Measurements from ENCODE around the gene SLC17A9.

DNA sequence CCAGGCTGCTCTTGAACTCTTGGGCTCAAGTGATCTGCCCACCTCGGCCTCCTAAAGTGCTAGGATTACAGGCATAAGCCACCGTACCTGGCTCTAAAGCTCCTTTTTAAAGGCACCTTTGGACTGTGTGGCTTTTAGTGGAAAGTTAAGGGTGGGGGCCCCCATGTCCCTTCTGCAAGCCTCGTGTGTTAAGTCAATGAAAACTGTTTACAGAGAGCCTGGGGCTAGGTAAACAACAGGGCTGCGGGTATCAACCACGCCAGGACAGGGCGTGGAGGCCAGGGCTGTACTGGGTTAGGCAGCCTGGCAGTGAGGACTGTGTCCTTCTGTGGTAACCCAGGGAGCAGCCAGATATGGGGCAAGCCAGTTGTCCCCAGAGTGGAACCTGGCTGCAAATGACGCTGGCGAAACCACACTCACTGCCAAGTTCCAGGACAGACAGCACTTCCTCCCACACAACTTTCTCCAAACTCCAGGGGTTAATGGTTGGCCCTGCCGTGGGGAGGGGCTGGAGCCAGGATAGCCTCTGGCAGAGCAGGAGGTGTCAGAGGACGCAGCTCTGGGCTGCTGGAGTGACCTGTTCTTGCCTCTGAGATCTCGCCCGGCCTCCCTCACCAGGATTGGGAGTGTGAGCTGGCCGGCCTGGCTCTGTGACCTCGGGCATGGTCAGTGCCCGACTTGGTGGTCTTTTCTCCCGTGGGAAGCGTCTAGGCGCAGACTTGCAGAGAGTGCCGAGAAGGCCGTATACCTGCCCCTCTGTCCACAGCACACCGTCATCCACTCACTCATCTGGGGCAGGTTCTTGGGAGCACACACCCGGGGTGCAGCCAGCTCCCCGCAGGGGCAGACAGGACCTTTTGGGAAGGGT is 3.2 kb downstream of the SLC17A9 start:
- TF ChIP-seq, protein P1, sequence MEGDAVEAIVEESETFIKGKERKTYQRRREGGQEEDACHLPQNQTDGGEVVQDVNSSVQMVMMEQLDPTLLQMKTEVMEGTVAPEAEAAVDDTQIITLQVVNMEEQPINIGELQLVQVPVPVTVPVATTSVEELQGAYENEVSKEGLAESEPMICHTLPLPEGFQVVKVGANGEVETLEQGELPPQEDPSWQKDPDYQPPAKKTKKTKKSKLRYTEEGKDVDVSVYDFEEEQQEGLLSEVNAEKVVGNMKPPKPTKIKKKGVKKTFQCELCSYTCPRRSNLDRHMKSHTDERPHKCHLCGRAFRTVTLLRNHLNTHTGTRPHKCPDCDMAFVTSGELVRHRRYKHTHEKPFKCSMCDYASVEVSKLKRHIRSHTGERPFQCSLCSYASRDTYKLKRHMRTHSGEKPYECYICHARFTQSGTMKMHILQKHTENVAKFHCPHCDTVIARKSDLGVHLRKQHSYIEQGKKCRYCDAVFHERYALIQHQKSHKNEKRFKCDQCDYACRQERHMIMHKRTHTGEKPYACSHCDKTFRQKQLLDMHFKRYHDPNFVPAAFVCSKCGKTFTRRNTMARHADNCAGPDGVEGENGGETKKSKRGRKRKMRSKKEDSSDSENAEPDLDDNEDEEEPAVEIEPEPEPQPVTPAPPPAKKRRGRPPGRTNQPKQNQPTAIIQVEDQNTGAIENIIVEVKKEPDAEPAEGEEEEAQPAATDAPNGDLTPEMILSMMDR (IDR thresholded peaks at IDR 0.05): no peak
- no peak for TF ChIP-seq POLR2A (IDR thresholded peaks at IDR 0.05)

All from esophagus squamous epithelium (tissue), 4 donors.